ENCODE results near the gene VEZF1.

VEZF1 gene

GRCh38 chr17:57999010-57999495 is 11.0 kb upstream of the VEZF1 start:
- no peak for DNase-seq (ENCODE audit: low read depth in 2 of 2)

GRCh38 chr17:57997085-57997809 is 9.2 kb upstream of the VEZF1 start:
- no peak for DNase-seq (ENCODE audit: low read depth in 2 of 2)

GRCh38 chr17:57995076-57995956 is 7.3 kb upstream of the VEZF1 start:
- no peak for DNase-seq (ENCODE audit: low read depth in 2 of 2)

- DNase-seq (ENCODE audit: low read depth in 2 of 2), result no peak
Measured at GRCh38 chr17:57994436-57994835, 6.4 kb upstream of the VEZF1 start.

GRCh38 chr17:57993471-57994365 is 5.7 kb upstream of the VEZF1 start:
- DNase-seq (ENCODE audit: low read depth in 2 of 2), result no peak

GRCh38 chr17:57991537-57991936 is 3.5 kb upstream of the VEZF1 start:
- DNase-seq (ENCODE audit: low read depth in 2 of 2), result no peak

GRCh38 chr17:57990037-57990436 is 2.0 kb upstream of the VEZF1 start:
- DNase-seq (ENCODE audit: low read depth in 2 of 2), result no peak

GRCh38 chr17:57988301-57989250 is 522 bp upstream of the VEZF1 start:
- no peak for DNase-seq (ENCODE audit: low read depth in 2 of 2)

- DNase-seq (ENCODE audit: low read depth in 2 of 2), result no peak
Measured at GRCh38 chr17:57986841-57987580, 1.0 kb downstream of the VEZF1 start.

- no peak for DNase-seq (ENCODE audit: low read depth in 2 of 2)
Measured at GRCh38 chr17:57985675-57985974, 2.4 kb downstream of the VEZF1 start.

GRCh38 chr17:57984936-57985674 is 2.9 kb downstream of the VEZF1 start:
- DNase-seq (ENCODE audit: low read depth in 2 of 2), result no peak

GRCh38 chr17:57984261-57984890 is 3.7 kb downstream of the VEZF1 start:
- DNase-seq (ENCODE audit: low read depth in 2 of 2), result no peak

- no peak for DNase-seq (ENCODE audit: low read depth in 2 of 2)
Measured at GRCh38 chr17:57983446-57983845, 4.6 kb downstream of the VEZF1 start.

- no peak for DNase-seq (ENCODE audit: low read depth in 2 of 2)
Measured at GRCh38 chr17:57982452-57983170, 5.4 kb downstream of the VEZF1 start.

- DNase-seq (ENCODE audit: low read depth in 2 of 2), result no peak
Measured at GRCh38 chr17:57980522-57980921, 7.5 kb downstream of the VEZF1 start.

- no peak for DNase-seq (ENCODE audit: low read depth in 2 of 2)
Measured at GRCh38 chr17:57979076-57979475, 9.0 kb downstream of the VEZF1 start.

GRCh38 chr17:57976594-57976993 is 11.5 kb downstream of the VEZF1 start:
- no peak for DNase-seq (ENCODE audit: low read depth in 2 of 2)

- no peak for DNase-seq (ENCODE audit: low read depth in 2 of 2)
Measured at GRCh38 chr17:57975044-57975443, 13.0 kb downstream of the VEZF1 start.
